ENCODE results near the gene AK3.

The AK3 gene

GRCh38 chr9:4706021-4706420 is 35.0 kb downstream of the AK3 start:
- no peak for DNase-seq (ENCODE audit: low read depth, low spot score)

- no peak for DNase-seq (ENCODE audit: low read depth, low spot score)
Observed at GRCh38 chr9:4704129-4704528, 36.9 kb downstream of the AK3 start.

- no peak for DNase-seq (ENCODE audit: low read depth, low spot score)
Observed at GRCh38 chr9:4701526-4701925, 39.5 kb downstream of the AK3 start.

GRCh38 chr9:4700932-4701331 is 40.1 kb downstream of the AK3 start:
- DNase-seq (ENCODE audit: low read depth, low spot score), result no peak

- no peak for DNase-seq (ENCODE audit: low read depth, low spot score)
Observed at GRCh38 chr9:4700091-4700490, 40.9 kb downstream of the AK3 start.

- no peak for DNase-seq (ENCODE audit: low read depth, low spot score)
Observed at GRCh38 chr9:4691795-4692194, 49.2 kb downstream of the AK3 start.

GRCh38 chr9:4690144-4690543 is 50.9 kb downstream of the AK3 start:
- no peak for DNase-seq (ENCODE audit: low read depth, low spot score)

GRCh38 chr9:4689687-4690104 is 51.3 kb downstream of the AK3 start:
- no peak for DNase-seq (ENCODE audit: low read depth, low spot score)

GRCh38 chr9:4689021-4689420 is 52.0 kb downstream of the AK3 start:
- DNase-seq (ENCODE audit: low read depth, low spot score), result no peak

- DNase-seq (ENCODE audit: low read depth, low spot score), result no peak
Observed at GRCh38 chr9:4686584-4686983, 54.4 kb downstream of the AK3 start.

- DNase-seq (ENCODE audit: low read depth, low spot score), result no peak
Observed at GRCh38 chr9:4686112-4686511, 54.9 kb downstream of the AK3 start.

GRCh38 chr9:4684820-4685219 is 56.2 kb downstream of the AK3 start:
- no peak for DNase-seq (ENCODE audit: low read depth, low spot score)

- no peak for DNase-seq (ENCODE audit: low read depth, low spot score)
Observed at GRCh38 chr9:4680750-4681149, 60.3 kb downstream of the AK3 start.

GRCh38 chr9:4680173-4680525 is 60.9 kb downstream of the AK3 start:
- DNase-seq (ENCODE audit: low read depth, low spot score), result no peak

- peak; percentile 86 for DNase-seq (ENCODE audit: low read depth, low spot score)
Observed at GRCh38 chr9:4679268-4680172, 61.5 kb downstream of the AK3 start, which contains the start of gene CDC37L1. CDC37L1 (plus strand) TSS chr9:4679569; CDS start chr9:4679768, 199 bp downstream.

- DNase-seq (ENCODE audit: low read depth, low spot score), result no peak
Observed at GRCh38 chr9:4678679-4679267, 62.2 kb downstream of the AK3 start.

GRCh38 chr9:4677392-4677791 is 63.6 kb downstream of the AK3 start:
- DNase-seq (ENCODE audit: low read depth, low spot score), result no peak

GRCh38 chr9:4674783-4675182 is 66.2 kb downstream of the AK3 start:
- peak; percentile 21 for DNase-seq (ENCODE audit: low read depth, low spot score)

GRCh38 chr9:4671737-4672136 is 69.3 kb downstream of the AK3 start:
- no peak for DNase-seq (ENCODE audit: low read depth, low spot score)

- no peak for DNase-seq (ENCODE audit: low read depth, low spot score)
Observed at GRCh38 chr9:4670591-4670990, 70.4 kb downstream of the AK3 start.

GRCh38 chr9:4669890-4670289 is 71.1 kb downstream of the AK3 start:
- DNase-seq (ENCODE audit: low read depth, low spot score), result no peak

GRCh38 chr9:4668604-4669003 is 72.4 kb downstream of the AK3 start:
- DNase-seq (ENCODE audit: low read depth, low spot score), result no peak

- no peak for DNase-seq (ENCODE audit: low read depth, low spot score)
Observed at GRCh38 chr9:4667681-4668080, 73.3 kb downstream of the AK3 start.

All from brain pericyte (primary cell).